ENCODE data around the gene PHF12. TPM values are rescaled to one million over a fixed set of nuclear protein-coding genes. Genes with fewer than 3 reads are reported as not detected.

PHF12 gene
- total and polyA plus RNA-seq, 10 of the 15 experiments (the other 5 are each of a cell fraction or from before 2014, with no cell fraction given) = 1.3 to 43.9 (median 19.2) TPM

DNA sequence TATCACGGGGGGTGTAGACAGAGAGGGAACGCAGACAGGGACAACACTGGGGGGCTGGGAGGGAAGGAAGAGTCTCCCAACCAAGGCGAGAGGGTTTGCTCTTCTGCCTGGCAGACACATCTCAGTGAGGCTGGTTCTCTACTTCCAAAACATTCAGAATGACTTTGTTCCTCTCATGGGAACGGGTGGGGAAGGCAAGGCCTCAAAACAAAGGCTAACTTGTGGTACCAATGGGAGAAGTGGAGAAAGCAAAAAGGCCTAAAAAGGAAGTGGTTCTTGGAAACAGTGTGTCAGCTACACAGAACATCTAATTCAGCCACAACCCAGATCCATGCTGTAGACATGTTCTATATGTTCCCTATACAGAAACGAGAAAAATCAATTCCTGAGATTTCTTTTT is 61.3 kb downstream of the PHF12 start:
- no peak overlapping the region for H3K27ac ChIP-seq (ENCODE audit: control insufficient read depth, insufficient read depth)
- SMC1A ChIA-PET (ENCODE audit: uncharacterized antibody, unreplicated experiment) = interaction anchor here (1.1 kb wide), 1 partner anchor 18 kb away, joined by 3 read pairs; no protein-coding TSS in a partner anchor
- CTCF ChIA-PET = interaction anchor here (1.3 to 5.4 kb wide), 4 partner anchors 11 to 41 kb away, joined by 3 to 22 read pairs (median 6); no protein-coding TSS in a partner anchor
- H4K20me1 ChIP-seq (ENCODE audit: control insufficient read depth, insufficient read depth) = no peaks in the 10 kb centered on the region; the same call in 1 of the 2 replicates
- ATAC-seq (no peak), DNase-seq (ENCODE audit: low read depth, low spot score) (no peak), FAIRE-seq (no peak)
- no peaks in the 10 kb centered on the region for H3K9me3 ChIP-seq (replicated peaks; ENCODE audit: control insufficient read depth, insufficient read depth, low read length)
- no peak overlapping the region for H2AFZ ChIP-seq (ENCODE audit: control insufficient read depth, low read depth, low read length)
- intact Hi-C loops (cut with micrococcal nuclease; ENCODE audit: unreplicated experiment) (no loop called here), in situ Hi-C loops (cut with MboI) (loop anchor here (25.0 kb wide), 1 partner anchor 1403 kb away; no protein-coding TSS in a partner anchor)
- POLR2A ChIA-PET = no interaction called here
- no TSS peak for BruUV-seq (replicated peaks)
- H3K27me3 ChIP-seq (replicated peaks in 1 of 2; ENCODE audit: control insufficient read depth in 2 of 2, insufficient read depth in 2 of 2, low read length in 1 of 2) = no peaks in the 10 kb centered on the region
- 86% methylated on average over 5 of the region's 5 CpGs for WGBS (ENCODE audit: insufficient coverage, insufficient replicate concordance, low lambda C conversion rate, missing lambda C conversion rate)
- no peak overlapping the region for H3K9ac ChIP-seq (ENCODE audit: control insufficient read depth, insufficient read depth, low read length)
- RAD21 ChIA-PET (ENCODE audit: unreplicated experiment) = interaction anchor here (3.4 kb wide), 1 partner anchor 11 kb away, joined by 9 read pairs; no protein-coding TSS in a partner anchor
- H3K4me1 ChIP-seq (ENCODE audit: control insufficient read depth, insufficient read depth, low read length) = peaks cover 59% of the 10 kb centered on the region
- H3K4me3 ChIP-seq = no peak overlapping the region
- H3K79me2 ChIP-seq (ENCODE audit: control insufficient read depth, insufficient read depth, low read length) = peaks cover 4% of the 10 kb centered on the region; the same call in 1 of the 2 replicates
- no peak overlapping the region for H3K4me2 ChIP-seq (ENCODE audit: control insufficient read depth, insufficient read depth)
- peaks cover 0 to 3% of the 10 kb centered on the region in 2 experiments; a peak in 3 of 4 replicates for H3K36me3 ChIP-seq (ENCODE audit: control insufficient read depth in 2 of 2, insufficient read depth in 2 of 2, low read length in 1 of 2)
- TF ChIP-seq, protein P1, sequence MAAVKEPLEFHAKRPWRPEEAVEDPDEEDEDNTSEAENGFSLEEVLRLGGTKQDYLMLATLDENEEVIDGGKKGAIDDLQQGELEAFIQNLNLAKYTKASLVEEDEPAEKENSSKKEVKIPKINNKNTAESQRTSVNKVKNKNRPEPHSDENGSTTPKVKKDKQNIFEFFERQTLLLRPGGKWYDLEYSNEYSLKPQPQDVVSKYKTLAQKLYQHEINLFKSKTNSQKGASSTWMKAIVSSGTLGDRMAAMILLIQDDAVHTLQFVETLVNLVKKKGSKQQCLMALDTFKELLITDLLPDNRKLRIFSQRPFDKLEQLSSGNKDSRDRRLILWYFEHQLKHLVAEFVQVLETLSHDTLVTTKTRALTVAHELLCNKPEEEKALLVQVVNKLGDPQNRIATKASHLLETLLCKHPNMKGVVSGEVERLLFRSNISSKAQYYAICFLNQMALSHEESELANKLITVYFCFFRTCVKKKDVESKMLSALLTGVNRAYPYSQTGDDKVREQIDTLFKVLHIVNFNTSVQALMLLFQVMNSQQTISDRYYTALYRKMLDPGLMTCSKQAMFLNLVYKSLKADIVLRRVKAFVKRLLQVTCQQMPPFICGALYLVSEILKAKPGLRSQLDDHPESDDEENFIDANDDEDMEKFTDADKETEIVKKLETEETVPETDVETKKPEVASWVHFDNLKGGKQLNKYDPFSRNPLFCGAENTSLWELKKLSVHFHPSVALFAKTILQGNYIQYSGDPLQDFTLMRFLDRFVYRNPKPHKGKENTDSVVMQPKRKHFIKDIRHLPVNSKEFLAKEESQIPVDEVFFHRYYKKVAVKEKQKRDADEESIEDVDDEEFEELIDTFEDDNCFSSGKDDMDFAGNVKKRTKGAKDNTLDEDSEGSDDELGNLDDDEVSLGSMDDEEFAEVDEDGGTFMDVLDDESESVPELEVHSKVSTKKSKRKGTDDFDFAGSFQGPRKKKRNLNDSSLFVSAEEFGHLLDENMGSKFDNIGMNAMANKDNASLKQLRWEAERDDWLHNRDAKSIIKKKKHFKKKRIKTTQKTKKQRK (IDR thresholded peaks at IDR 0.05; ENCODE audit: low read depth, low read length) = no peak
- TF ChIP-seq SREBF1 (IDR thresholded peaks at IDR 0.05; ENCODE audit: low read length) = no peak
- TF ChIP-seq POU2F2 (IDR thresholded peaks at IDR 0.05; ENCODE audit: borderline replicate concordance, low read depth, low read length) = no peak
- TF ChIP-seq CREB1 (IDR thresholded peaks at IDR 0.05; ENCODE audit: low read depth) = no peak
- TF ChIP-seq HDGF (IDR thresholded peaks at IDR 0.05) = no peak
- no peak for TF ChIP-seq BHLHE40 (IDR thresholded peaks at IDR 0.05; ENCODE audit: borderline replicate concordance in 1 of 2, low read depth in 2 of 2, low read length in 1 of 2)

Measured in GM12878 (cell line).